Measurements from ENCODE around the gene TNPO1. TPM values are rescaled to one million over a fixed set of nuclear protein-coding genes. Genes with fewer than 3 reads are reported as not detected.

The TNPO1 gene
- total and polyA plus RNA-seq, 2 experiments from 2014 or later = 53.5 to 128 TPM

DNA sequence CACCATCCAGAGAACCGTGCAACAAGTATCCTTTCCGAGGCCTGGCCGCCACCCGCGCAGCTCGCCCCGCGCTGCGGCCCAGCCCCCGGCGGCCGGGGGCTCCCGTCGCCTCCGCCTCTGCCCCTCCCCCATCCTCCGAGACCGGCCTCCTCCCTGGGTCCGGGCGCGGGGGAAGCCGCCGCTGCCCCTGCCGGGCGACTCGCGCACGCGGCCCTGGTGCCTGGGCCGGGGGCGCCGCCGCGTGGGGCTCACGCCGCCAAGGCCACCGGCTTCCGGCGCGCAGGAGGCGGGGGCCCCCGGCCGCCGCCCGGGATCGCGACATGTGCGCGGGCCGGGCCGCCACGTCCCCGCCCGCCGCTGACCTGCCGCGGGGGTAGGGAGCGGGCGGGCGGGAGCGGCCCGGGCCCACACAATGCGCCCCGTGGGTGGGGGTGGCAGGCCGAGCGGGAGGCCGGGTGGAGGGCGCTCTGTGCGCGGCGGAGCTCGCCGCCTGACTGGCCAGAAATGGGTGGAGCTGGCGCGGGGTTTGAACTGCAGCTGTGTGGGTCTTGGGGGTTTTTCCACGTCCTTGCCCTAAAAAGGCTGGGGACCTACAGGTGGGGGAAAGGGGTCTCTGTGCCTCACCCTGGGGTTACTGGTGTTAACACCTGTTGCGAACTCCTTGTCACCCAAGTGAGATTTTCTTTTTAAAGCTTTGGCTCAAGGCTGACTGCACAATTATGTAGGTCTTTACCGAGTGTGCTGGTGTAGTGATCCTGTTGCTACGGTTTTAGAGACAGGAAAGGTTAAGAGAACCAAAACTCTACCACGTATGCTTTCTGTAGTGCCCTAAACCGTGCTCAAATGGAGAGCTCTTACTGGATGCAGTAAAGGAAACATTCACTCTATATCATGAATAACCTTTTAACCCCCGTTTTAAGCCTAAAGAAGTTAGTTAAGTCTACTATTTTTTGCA, 32.3 kb downstream of the TNPO1 start:
- peaks cover 67% of the 10 kb centered on the region for H4K20me1 ChIP-seq (ENCODE audit: insufficient read depth, poor library complexity, severe bottlenecking)
- peaks cover 90% of the 10 kb centered on the region for H3K79me2 ChIP-seq
- 4% methylated on average over 11 of the region's 81 CpGs for WGBS (ENCODE audit: low lambda C conversion rate, missing lambda C conversion rate)
- H3K9me2 ChIP-seq (replicated peaks; ENCODE audit: insufficient read depth) = no peaks in the 10 kb centered on the region
- peaks cover 35% of the 10 kb centered on the region for H3K4me1 ChIP-seq (ENCODE audit: insufficient read depth)
- peak overlapping the region; percentile 79 for H3K4me3 ChIP-seq
- H3K27ac ChIP-seq = peak overlapping the region; percentile 94
- DNase-seq (ENCODE audit: low spot score) = peak; percentile 73
- peak overlapping the region; percentile 51 for H2AFZ ChIP-seq
- no peaks in the 10 kb centered on the region for H3K36me3 ChIP-seq (replicated peaks; ENCODE audit: insufficient read depth, low read depth)
- H3K27me3 ChIP-seq = no peaks in the 10 kb centered on the region
- TF ChIP-seq EZH2phosphoT487 (IDR thresholded peaks at IDR 0.05; ENCODE audit: low read depth, severe bottlenecking, unreplicated experiment) (no peak), EZH2 (IDR thresholded peaks at IDR 0.05; ENCODE audit: borderline replicate concordance) (no peak)
- TF ChIP-seq, protein P1, sequence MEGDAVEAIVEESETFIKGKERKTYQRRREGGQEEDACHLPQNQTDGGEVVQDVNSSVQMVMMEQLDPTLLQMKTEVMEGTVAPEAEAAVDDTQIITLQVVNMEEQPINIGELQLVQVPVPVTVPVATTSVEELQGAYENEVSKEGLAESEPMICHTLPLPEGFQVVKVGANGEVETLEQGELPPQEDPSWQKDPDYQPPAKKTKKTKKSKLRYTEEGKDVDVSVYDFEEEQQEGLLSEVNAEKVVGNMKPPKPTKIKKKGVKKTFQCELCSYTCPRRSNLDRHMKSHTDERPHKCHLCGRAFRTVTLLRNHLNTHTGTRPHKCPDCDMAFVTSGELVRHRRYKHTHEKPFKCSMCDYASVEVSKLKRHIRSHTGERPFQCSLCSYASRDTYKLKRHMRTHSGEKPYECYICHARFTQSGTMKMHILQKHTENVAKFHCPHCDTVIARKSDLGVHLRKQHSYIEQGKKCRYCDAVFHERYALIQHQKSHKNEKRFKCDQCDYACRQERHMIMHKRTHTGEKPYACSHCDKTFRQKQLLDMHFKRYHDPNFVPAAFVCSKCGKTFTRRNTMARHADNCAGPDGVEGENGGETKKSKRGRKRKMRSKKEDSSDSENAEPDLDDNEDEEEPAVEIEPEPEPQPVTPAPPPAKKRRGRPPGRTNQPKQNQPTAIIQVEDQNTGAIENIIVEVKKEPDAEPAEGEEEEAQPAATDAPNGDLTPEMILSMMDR (IDR thresholded peaks at IDR 0.05; ENCODE audit: poor library complexity) = no peak
- H3K4me2 ChIP-seq = peak overlapping the region; percentile 89
- H3K9me3 ChIP-seq (ENCODE audit: low read depth) = no peaks in the 10 kb centered on the region

DNA sequence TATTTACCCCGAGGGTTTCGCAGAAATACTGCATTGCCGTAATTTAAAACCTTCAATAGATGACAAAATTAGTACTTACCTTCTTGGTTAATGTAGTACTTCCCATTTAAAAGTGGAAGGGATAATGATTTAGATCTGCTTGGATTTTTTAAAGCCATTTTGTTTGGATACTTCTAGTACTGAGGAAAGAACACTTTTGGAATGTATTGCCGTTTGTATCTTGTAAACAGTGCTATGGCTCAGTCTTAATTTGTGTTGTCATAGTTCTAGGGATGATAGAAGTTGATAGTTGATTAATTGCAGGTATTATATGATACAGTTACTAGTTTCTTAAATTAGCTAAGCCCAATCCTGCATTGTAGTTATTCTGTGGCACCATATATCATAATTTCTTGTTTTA, 33.1 kb downstream of the TNPO1 start:
- Histone ChIP-seq H3K4me2 (peak overlapping the region; percentile 89), H3K4me3 (peak overlapping the region; percentile 73), H3K27ac (peak overlapping the region; percentile 68), H3K27me3 (no peaks in the 10 kb centered on the region), H3K9me3 (ENCODE audit: low read depth) (no peaks in the 10 kb centered on the region), H3K9me2 (replicated peaks; ENCODE audit: insufficient read depth) (no peaks in the 10 kb centered on the region), H3K36me3 (replicated peaks; ENCODE audit: insufficient read depth, low read depth) (no peaks in the 10 kb centered on the region), H2AFZ (no peak overlapping the region), H4K20me1 (ENCODE audit: insufficient read depth, poor library complexity, severe bottlenecking) (peaks cover 69% of the 10 kb centered on the region), H3K79me2 (peaks cover 90% of the 10 kb centered on the region), H3K4me1 (ENCODE audit: insufficient read depth) (peaks cover 35% of the 10 kb centered on the region)
- TF ChIP-seq, protein P1 (IDR thresholded peaks at IDR 0.05; ENCODE audit: poor library complexity) = no peak
- TF ChIP-seq EZH2phosphoT487 (IDR thresholded peaks at IDR 0.05; ENCODE audit: low read depth, severe bottlenecking, unreplicated experiment) = no peak
- no peak for DNase-seq (ENCODE audit: low spot score)
- 11% methylated on average over 4 of the region's 4 CpGs for WGBS (ENCODE audit: low lambda C conversion rate, missing lambda C conversion rate)

DNA sequence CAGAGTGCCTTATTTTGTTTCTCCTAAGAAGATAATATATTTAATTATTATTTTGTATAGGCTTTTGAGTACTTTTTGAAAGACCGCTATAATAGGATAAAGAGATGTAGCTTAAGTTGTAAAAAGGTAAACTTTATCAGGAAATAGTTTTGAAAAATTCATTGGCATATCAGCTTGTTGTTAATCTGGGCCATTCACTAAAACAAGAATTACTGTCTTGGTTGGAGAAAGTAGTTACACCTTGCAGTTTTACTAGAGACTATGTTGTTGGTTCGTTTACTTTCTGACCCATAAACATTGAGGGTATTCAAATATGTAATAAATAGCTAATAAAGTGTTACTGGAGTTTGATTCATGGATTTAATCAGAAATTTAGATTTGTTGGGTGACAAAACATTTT, 33.7 kb downstream of the TNPO1 start:
- peaks cover 35% of the 10 kb centered on the region for H3K4me1 ChIP-seq (ENCODE audit: insufficient read depth)
- H4K20me1 ChIP-seq (ENCODE audit: insufficient read depth, poor library complexity, severe bottlenecking) = peaks cover 69% of the 10 kb centered on the region
- no peak overlapping the region for H3K27ac ChIP-seq
- no peaks in the 10 kb centered on the region for H3K9me3 ChIP-seq (ENCODE audit: low read depth)
- H2AFZ ChIP-seq = no peak overlapping the region
- H3K36me3 ChIP-seq (replicated peaks; ENCODE audit: insufficient read depth, low read depth) = no peaks in the 10 kb centered on the region
- TF ChIP-seq, protein P1 (IDR thresholded peaks at IDR 0.05; ENCODE audit: poor library complexity) = no peak
- no peak for TF ChIP-seq EZH2 (IDR thresholded peaks at IDR 0.05; ENCODE audit: borderline replicate concordance)
- no peak for TF ChIP-seq EZH2phosphoT487 (IDR thresholded peaks at IDR 0.05; ENCODE audit: low read depth, severe bottlenecking, unreplicated experiment)
- no peaks in the 10 kb centered on the region for H3K27me3 ChIP-seq
- H3K9me2 ChIP-seq (replicated peaks; ENCODE audit: insufficient read depth) = no peaks in the 10 kb centered on the region
- 66% methylated on average over 2 of the region's 2 CpGs for WGBS (ENCODE audit: low lambda C conversion rate, missing lambda C conversion rate)
- peak overlapping the region; percentile 13 for H3K4me3 ChIP-seq
- DNase-seq (ENCODE audit: low spot score) = no peak
- peak overlapping the region; percentile 89 for H3K4me2 ChIP-seq
- H3K79me2 ChIP-seq = peaks cover 90% of the 10 kb centered on the region
